ENCODE data around the gene GDAP1L1. TPM values are rescaled to one million over a fixed set of nuclear protein-coding genes. Genes with fewer than 3 reads are reported as not detected.

The GDAP1L1 gene
- total RNA-seq, 1 experiment from 2014 or later = not detected

DNA sequence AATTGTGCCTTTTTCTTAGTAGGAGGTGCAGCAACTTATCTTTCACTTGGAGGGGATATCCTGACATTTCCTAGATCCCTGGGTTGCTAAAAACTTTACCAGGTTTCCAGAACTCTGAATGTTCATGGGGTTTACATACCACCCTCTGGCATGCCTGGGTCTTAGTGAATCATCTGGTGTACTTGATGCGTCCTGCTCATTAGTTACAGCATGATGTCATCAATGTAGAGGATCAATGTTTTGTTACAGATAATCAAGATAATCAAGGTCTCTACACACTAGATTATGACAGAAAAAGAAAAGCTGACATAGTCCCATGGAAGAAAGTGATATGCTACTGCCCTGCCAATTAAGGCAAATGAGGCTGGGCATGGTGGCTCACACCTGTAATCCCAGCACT is 36.9 kb downstream of the GDAP1L1 start:
- TF ChIP-seq EZH2 (IDR thresholded peaks at IDR 0.05; ENCODE audit: low read depth) = no peak
- TF ChIP-seq, protein P1, sequence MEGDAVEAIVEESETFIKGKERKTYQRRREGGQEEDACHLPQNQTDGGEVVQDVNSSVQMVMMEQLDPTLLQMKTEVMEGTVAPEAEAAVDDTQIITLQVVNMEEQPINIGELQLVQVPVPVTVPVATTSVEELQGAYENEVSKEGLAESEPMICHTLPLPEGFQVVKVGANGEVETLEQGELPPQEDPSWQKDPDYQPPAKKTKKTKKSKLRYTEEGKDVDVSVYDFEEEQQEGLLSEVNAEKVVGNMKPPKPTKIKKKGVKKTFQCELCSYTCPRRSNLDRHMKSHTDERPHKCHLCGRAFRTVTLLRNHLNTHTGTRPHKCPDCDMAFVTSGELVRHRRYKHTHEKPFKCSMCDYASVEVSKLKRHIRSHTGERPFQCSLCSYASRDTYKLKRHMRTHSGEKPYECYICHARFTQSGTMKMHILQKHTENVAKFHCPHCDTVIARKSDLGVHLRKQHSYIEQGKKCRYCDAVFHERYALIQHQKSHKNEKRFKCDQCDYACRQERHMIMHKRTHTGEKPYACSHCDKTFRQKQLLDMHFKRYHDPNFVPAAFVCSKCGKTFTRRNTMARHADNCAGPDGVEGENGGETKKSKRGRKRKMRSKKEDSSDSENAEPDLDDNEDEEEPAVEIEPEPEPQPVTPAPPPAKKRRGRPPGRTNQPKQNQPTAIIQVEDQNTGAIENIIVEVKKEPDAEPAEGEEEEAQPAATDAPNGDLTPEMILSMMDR (conservative IDR thresholded peaks at IDR 0.05) = no peak
- intact Hi-C loops (cut with micrococcal nuclease; ENCODE audit: unreplicated experiment) = no loop called here
- Histone ChIP-seq H3K27me3 (ENCODE audit: insufficient read depth, low read depth) (0 out of 2 replicates have a peak, but pooled peaks cover 2% of the 10 kb centered on the region), H3F3A (ENCODE audit: insufficient read depth, low read depth) (no peaks in the 10 kb centered on the region), H2AFZ (no peak overlapping the region), H3K4me3 (no peak overlapping the region), H3K4me1 (replicated peaks; ENCODE audit: insufficient read depth) (no peaks in the 10 kb centered on the region), H3K9me3 (ENCODE audit: insufficient read depth, low read depth) (no peaks in the 10 kb centered on the region), H3K79me2 (ENCODE audit: low read depth) (no peaks in the 10 kb centered on the region), H3K9me2 (ENCODE audit: insufficient read depth) (no peaks in the 10 kb centered on the region), H4K20me1 (ENCODE audit: insufficient read depth) (no peaks in the 10 kb centered on the region; the same call in 1 of the 2 replicates), H3K4me2 (no peak overlapping the region), H3K27ac (no peak overlapping the region), H3K36me3 (ENCODE audit: low read depth) (no peaks in the 10 kb centered on the region)
- ChIA-PET POLR2A (ENCODE audit: unreplicated experiment) (no interaction called here), CTCF (no interaction called here)
- no TSS peak for BruUV-seq (replicated peaks)
- DNase-seq = no peak

DNA sequence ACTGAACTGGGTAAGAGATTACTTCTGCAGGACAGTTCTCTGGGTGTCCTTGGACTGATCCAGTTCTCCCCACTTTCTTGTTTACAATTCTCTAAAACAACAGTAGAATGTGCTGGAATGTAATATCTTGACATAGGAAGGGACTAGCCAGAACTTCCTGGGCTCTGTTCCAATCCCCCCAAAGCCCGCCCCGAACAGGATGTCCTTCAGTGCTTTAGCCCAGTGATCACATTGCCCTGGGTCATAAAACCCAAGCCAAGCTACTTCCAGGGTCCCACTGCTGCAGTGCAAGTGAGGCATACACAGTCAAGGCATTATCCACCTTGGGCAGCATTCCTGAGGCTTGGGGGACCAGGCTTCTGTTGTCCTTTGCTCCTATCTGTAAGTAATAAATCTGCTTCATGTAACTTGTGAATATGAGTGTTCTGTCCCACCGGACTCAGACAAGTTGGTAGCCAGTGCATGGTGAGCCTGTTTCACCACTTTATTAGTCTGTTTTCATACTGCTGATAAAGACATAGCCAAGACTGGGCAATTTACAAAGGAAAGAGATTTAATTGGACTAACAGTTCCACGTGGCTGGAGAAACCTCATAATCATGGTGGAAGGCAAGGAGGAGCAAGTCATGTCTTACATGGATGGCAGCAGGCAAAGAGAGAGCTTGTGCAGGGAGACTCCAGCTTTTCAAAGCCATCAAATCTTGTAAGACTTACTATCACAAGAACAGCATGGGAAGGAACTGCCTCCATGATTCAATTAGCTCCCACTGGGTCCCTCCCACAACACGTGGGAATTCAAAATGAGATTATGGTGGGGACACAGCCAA is 40.4 kb downstream of the GDAP1L1 start:
- ChIA-PET POLR2A (ENCODE audit: unreplicated experiment) (no interaction called here), CTCF (no interaction called here)
- H3K36me3 ChIP-seq (ENCODE audit: low read depth) = no peaks in the 10 kb centered on the region
- no peak overlapping the region for H2AFZ ChIP-seq
- BruUV-seq (replicated peaks) = no TSS peak
- no peak overlapping the region for H3K4me2 ChIP-seq
- H3F3A ChIP-seq (ENCODE audit: insufficient read depth, low read depth) = no peaks in the 10 kb centered on the region
- no peak overlapping the region for H3K4me3 ChIP-seq
- intact Hi-C loops (cut with micrococcal nuclease; ENCODE audit: unreplicated experiment) = no loop called here
- H3K79me2 ChIP-seq (ENCODE audit: low read depth) = no peaks in the 10 kb centered on the region
- DNase-seq = no peak
- TF ChIP-seq, protein P1 (conservative IDR thresholded peaks at IDR 0.05) = no peak
- no peak for TF ChIP-seq EZH2 (IDR thresholded peaks at IDR 0.05; ENCODE audit: low read depth)
- no peaks in the 10 kb centered on the region for H3K9me3 ChIP-seq (ENCODE audit: insufficient read depth, low read depth)
- H4K20me1 ChIP-seq (ENCODE audit: insufficient read depth) = no peaks in the 10 kb centered on the region; the same call in 1 of the 2 replicates
- no peaks in the 10 kb centered on the region for H3K27me3 ChIP-seq (ENCODE audit: insufficient read depth, low read depth)
- no peaks in the 10 kb centered on the region for H3K9me2 ChIP-seq (ENCODE audit: insufficient read depth)
- H3K4me1 ChIP-seq (replicated peaks; ENCODE audit: insufficient read depth) = no peaks in the 10 kb centered on the region
- no peak overlapping the region for H3K27ac ChIP-seq

DNA sequence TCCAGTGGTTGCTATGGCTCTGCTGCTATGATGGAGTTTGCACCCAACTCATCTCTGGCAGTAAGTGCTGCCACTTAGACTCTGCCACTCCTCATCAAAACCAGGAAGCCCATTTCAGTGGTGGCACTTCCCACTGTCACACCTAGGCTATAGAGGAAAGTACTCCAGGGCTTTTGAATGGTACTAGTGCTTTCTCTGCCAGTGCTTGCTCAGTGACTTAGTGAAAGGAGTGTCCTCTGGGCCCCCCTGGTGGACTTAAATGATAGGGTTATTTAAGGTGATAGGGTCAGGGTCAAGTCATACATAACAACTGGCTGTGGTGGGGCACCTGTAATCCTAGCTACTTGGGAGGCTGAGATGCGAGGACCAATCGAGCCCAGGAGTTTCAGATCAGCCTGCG is 41.1 kb downstream of the GDAP1L1 start:
- no peak overlapping the region for H3K27ac ChIP-seq
- no TSS peak for BruUV-seq (replicated peaks)
- H3K9me3 ChIP-seq (ENCODE audit: insufficient read depth, low read depth) = no peaks in the 10 kb centered on the region
- no peaks in the 10 kb centered on the region for H3F3A ChIP-seq (ENCODE audit: insufficient read depth, low read depth)
- POLR2A ChIA-PET (ENCODE audit: unreplicated experiment) = no interaction called here
- no peak overlapping the region for H3K4me3 ChIP-seq
- DNase-seq = no peak
- H2AFZ ChIP-seq = no peak overlapping the region
- intact Hi-C loops (cut with micrococcal nuclease; ENCODE audit: unreplicated experiment) = no loop called here
- H3K9me2 ChIP-seq (ENCODE audit: insufficient read depth) = no peaks in the 10 kb centered on the region
- TF ChIP-seq, protein P1 (conservative IDR thresholded peaks at IDR 0.05) = no peak
- no peak for TF ChIP-seq EZH2 (IDR thresholded peaks at IDR 0.05; ENCODE audit: low read depth)
- CTCF ChIA-PET = no interaction called here
- no peaks in the 10 kb centered on the region; the same call in 1 of the 2 replicates for H4K20me1 ChIP-seq (ENCODE audit: insufficient read depth)
- H3K27me3 ChIP-seq (ENCODE audit: insufficient read depth, low read depth) = no peaks in the 10 kb centered on the region
- no peaks in the 10 kb centered on the region for H3K79me2 ChIP-seq (ENCODE audit: low read depth)
- H3K36me3 ChIP-seq (ENCODE audit: low read depth) = no peaks in the 10 kb centered on the region
- H3K4me2 ChIP-seq = no peak overlapping the region
- no peaks in the 10 kb centered on the region for H3K4me1 ChIP-seq (replicated peaks; ENCODE audit: insufficient read depth)
